Loucy (cell line): ENCODE data around the gene CNFN.
A peak's percentile ranks its signal among the peaks of the same experiment; 100 is the strongest.

Source experiments
- H2AFZ ChIP-seq: fragments of 200-600 bp; sonication (generic); 2 replicates; pipeline ENCODE4 v1.6.0; 2016; ENCODE audit warnings: antibody characterized with exemption, mild to moderate bottlenecking, low read length, moderate library complexity
- H3F3A ChIP-seq: fragments of 200-600 bp; 2 replicates; pipeline ENCODE4 v1.6.0; 2016; ENCODE audit warnings: antibody characterized with exemption, low read depth, mild to moderate bottlenecking
- H3K27me3 ChIP-seq: fragments of 200-600 bp; sonication (generic); 2 replicates; pipeline ENCODE4 v1.6.1; 2014; ENCODE audit warnings: low read length, mild to moderate bottlenecking; ENCODE audit not compliant: insufficient read depth, poor library complexity, severe bottlenecking
- H3K36me3 ChIP-seq: fragments of 200-600 bp; sonication (generic); 2 replicates; pipeline ENCODE4 v1.6.1; 2016; ENCODE audit warnings: low read length; ENCODE audit not compliant: insufficient read depth
- H3K4me1 ChIP-seq: fragments of 200-600 bp; sonication (generic); 2 replicates; pipeline ENCODE4 v1.5.1; 2014; ENCODE audit warnings: low read length, mild to moderate bottlenecking; ENCODE audit not compliant: insufficient read depth, poor library complexity, severe bottlenecking
- H3K4me2 ChIP-seq: fragments of 200-600 bp; sonication (generic); 2 replicates; pipeline ENCODE4 v1.6.0; 2014; ENCODE audit warnings: antibody characterized with exemption, low read length, low read depth, mild to moderate bottlenecking; ENCODE audit not compliant: poor library complexity, severe bottlenecking
- H3K4me3 ChIP-seq: fragments of 200-600 bp; sonication (generic); 2 replicates; pipeline ENCODE4 v1.5.1; 2014; ENCODE audit warnings: low read length, mild to moderate bottlenecking, mixed read lengths; ENCODE audit not compliant: poor library complexity, severe bottlenecking
- H3K79me2 ChIP-seq: fragments of 200-600 bp; sonication (generic); 2 replicates; pipeline ENCODE4 v1.6.1; 2014; ENCODE audit warnings: low read length; ENCODE audit not compliant: insufficient read depth
- H3K9ac ChIP-seq: fragments of 200-600 bp; sonication (generic); 2 replicates; pipeline ENCODE4 v1.6.0; 2014; ENCODE audit warnings: mild to moderate bottlenecking, low read depth, low read length, moderate library complexity; ENCODE audit not compliant: poor library complexity, severe bottlenecking
- H3K9me2 ChIP-seq: fragments of 200-600 bp; sonication (generic); replicated peaks from 2 replicates; pipeline ENCODE4 v1.6.1; 2016; ENCODE audit warnings: low read depth, low read length, mixed read lengths
- H3K9me3 ChIP-seq: fragments of 200-600 bp; sonication (generic); 2 replicates; pipeline ENCODE4 v1.6.1; 2014; ENCODE audit warnings: mild to moderate bottlenecking, antibody characterized with exemption, low read length, low read depth; ENCODE audit not compliant: insufficient read depth
- H4K20me1 ChIP-seq: fragments of 200-600 bp; sonication (generic); 2 replicates; pipeline ENCODE4 v1.6.0; 2014; ENCODE audit warnings: antibody characterized with exemption, low read length, mild to moderate bottlenecking; ENCODE audit not compliant: insufficient read depth, poor library complexity, severe bottlenecking
- CTCF ChIP-seq: fragments of 200-600 bp; sonication (generic); conservative IDR thresholded peaks from 2 replicates; pipeline ENCODE4 v1.5.1; 2014; ENCODE audit warnings: mild to moderate bottlenecking, antibody characterized with exemption, low read length
- EZH2phosphoT487 ChIP-seq: fragments of 200-600 bp; IDR thresholded peaks from 2 replicates; pipeline ENCODE4 v1.6.1; 2018; ENCODE audit warnings: antibody characterized with exemption, mild to moderate bottlenecking, moderate library complexity, borderline replicate concordance

Gene CNFN

DNA sequence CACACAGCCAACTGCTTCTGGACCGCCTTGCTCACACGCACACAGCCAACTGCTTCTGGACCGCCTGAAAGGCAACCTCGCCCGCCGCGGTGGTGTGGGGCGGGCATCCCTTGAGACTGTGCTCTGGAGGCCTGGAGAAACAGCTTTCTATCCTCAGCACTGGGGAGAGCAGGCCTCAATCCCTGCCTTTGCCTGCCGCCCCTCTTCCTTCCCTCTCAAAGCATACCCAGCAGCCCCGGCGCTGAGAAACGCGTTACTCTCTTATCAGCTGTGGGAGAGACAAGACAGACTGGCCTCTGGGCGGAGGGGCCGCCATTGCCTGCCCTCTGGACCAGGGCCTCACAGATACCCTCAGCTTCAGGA, 34.2 kb upstream of the CNFN start:
- Histone ChIP-seq H3K27me3 (no peaks in the 10 kb centered on the region), H3K4me2 (peak overlapping the region; percentile 93), H4K20me1 (peaks cover 22% of the 10 kb centered on the region), H3K4me1 (peaks cover 33% of the 10 kb centered on the region), H3K9me3 (no peaks in the 10 kb centered on the region), H2AFZ (no peak overlapping the region), H3K79me2 (peaks cover 16% of the 10 kb centered on the region; the same call in 1 of the 2 replicates), H3F3A (no peaks in the 10 kb centered on the region), H3K9ac (no peak overlapping the region), H3K9me2 (no peaks in the 10 kb centered on the region), H3K4me3 (no peak overlapping the region), H3K36me3 (no peaks in the 10 kb centered on the region)
- TF ChIP-seq EZH2phosphoT487 = no peak
- TF ChIP-seq CTCF = no peak

DNA sequence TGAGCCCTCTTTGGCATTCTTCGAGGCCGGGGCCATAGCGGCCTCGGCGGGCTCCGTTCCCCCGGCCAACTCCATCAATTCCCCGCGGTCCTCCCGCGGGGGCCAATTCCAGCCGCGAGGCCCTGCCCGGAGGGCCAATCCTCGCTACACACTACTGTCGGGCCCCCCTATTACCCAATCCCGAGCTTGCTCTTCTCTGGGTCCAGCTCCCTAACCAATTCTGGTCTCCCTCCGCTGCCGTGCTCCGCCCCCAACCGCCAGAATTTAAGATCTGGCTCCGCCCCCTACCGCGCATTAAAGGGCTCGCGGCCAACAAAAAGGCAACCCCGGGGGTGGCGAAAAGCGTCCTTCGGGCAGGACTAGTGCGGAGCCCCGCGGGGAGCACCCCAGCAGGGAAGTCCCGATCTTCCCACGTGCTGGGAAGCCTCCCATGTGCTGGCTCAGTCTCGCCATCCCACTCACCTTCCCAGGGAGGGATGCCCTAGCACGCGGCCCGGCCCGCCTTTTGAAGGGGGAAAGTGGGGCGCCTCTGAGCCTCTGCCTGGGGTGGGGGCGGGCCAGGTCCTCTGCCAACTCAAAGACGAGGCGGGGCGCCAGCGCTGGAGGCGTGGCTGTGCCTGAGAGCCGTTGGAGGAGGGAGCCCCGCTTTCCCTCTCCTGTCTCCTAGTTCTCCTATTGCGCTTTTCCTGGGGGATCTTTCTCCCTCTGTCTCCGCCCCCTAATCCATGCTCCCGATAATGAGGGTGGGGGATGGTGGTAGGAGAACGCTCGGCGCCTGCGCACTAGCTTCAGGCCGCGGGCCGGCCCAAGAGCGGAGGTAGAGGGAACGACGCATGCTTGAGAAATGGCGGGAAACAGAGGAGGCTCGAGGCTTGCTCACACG, 33.6 kb upstream of the CNFN start:
- peak overlapping the region; percentile 73 for H3K9ac ChIP-seq
- peak overlapping the region; percentile 64 for H2AFZ ChIP-seq
- no peaks in the 10 kb centered on the region for H3K9me2 ChIP-seq
- H3K9me3 ChIP-seq = no peaks in the 10 kb centered on the region
- H3F3A ChIP-seq = no peaks in the 10 kb centered on the region
- H3K4me1 ChIP-seq = peaks cover 33% of the 10 kb centered on the region
- H3K36me3 ChIP-seq = no peaks in the 10 kb centered on the region
- peak overlapping the region; percentile 74 for H3K4me3 ChIP-seq
- H4K20me1 ChIP-seq = peaks cover 22% of the 10 kb centered on the region
- H3K27me3 ChIP-seq = no peaks in the 10 kb centered on the region
- H3K79me2 ChIP-seq = peaks cover 16% of the 10 kb centered on the region; the same call in 1 of the 2 replicates
- no peak for TF ChIP-seq EZH2phosphoT487
- no peak for TF ChIP-seq CTCF
- H3K4me2 ChIP-seq = peak overlapping the region; percentile 93

DNA sequence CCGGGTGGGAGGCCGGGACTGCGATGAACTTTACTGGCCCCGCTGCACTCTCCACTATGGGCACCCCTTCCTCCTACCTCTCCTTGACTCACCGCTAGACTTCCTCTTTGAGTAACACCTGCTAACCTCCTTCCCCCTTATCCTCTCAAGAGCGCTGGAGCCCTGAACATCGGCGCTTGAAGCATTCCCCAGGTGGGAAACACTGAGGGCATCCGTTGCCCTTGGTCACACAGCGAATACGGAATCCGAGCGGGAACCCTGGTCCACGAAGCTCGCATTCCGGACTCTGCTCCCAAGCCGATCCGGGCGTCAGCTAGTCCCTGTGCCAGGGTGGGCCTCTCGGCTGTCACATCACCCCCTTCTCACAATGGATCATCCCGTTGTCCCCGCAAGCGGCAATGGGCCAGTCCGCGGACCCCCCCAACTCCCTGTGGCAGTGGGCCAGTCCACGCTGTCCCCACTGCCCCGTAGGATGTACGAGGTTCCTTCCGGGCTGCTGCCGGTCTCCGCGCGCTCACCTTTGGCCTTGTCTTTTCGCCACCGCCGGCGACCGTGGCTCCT, 32.9 kb upstream of the CNFN start:
- Histone ChIP-seq H2AFZ (peak overlapping the region; percentile 64), H3K27me3 (no peaks in the 10 kb centered on the region), H3K36me3 (no peaks in the 10 kb centered on the region), H3K4me2 (peak overlapping the region; percentile 93), H3F3A (no peaks in the 10 kb centered on the region), H3K79me2 (peaks cover 16% of the 10 kb centered on the region; the same call in 1 of the 2 replicates), H3K4me3 (peak overlapping the region; percentile 74), H3K9ac (peak overlapping the region; percentile 73), H3K9me2 (no peaks in the 10 kb centered on the region), H3K4me1 (peaks cover 33% of the 10 kb centered on the region), H4K20me1 (peaks cover 22% of the 10 kb centered on the region), H3K9me3 (no peaks in the 10 kb centered on the region)
- TF ChIP-seq EZH2phosphoT487 (no peak), CTCF (no peak)
